Stomach (tissue), 4 donors: ENCODE data around the gene AKAP6.

Source experiments
- EP300 ChIP-seq: sonication (generic); formaldehyde crosslinking; IDR thresholded peaks from one replicate; pipeline ENCODE4 v1.6.1; 2017; ENCODE audit warnings: antibody characterized with exemption
- POLR2A ChIP-seq, 4 donors: fragments of 450-650 bp; IDR thresholded peaks; one replicate each; pipeline ENCODE4 v1.6.1; 2016; ENCODE audit warnings: antibody characterized with exemption in 4 of 4, control low read depth in 2 of 4, mild to moderate bottlenecking in 1 of 4, moderate library complexity in 1 of 4
- POLR2AphosphoS5 ChIP-seq, 3 donors: sonication (generic); formaldehyde crosslinking; IDR thresholded peaks; one replicate each; pipeline ENCODE4 v1.6.1; 2016; ENCODE audit warnings: antibody characterized with exemption in 3 of 3
- TF ChIP-seq, protein P1 (sequence below), 7 experiments: fragments of 450-650 bp in 4 of 7; fragments of 200-600 bp in 3 of 7; sonication (generic) in 3 of 7; IDR thresholded peaks; one replicate each; pipeline ENCODE4 v1.5.1; 2016 to 2019; ENCODE audit warnings: antibody characterized with exemption in 7 of 7, control low read depth in 2 of 7, mild to moderate bottlenecking in 1 of 7

- no peak for TF ChIP-seq POLR2AphosphoS5 (IDR thresholded peaks at IDR 0.05)
- TF ChIP-seq, protein P1, sequence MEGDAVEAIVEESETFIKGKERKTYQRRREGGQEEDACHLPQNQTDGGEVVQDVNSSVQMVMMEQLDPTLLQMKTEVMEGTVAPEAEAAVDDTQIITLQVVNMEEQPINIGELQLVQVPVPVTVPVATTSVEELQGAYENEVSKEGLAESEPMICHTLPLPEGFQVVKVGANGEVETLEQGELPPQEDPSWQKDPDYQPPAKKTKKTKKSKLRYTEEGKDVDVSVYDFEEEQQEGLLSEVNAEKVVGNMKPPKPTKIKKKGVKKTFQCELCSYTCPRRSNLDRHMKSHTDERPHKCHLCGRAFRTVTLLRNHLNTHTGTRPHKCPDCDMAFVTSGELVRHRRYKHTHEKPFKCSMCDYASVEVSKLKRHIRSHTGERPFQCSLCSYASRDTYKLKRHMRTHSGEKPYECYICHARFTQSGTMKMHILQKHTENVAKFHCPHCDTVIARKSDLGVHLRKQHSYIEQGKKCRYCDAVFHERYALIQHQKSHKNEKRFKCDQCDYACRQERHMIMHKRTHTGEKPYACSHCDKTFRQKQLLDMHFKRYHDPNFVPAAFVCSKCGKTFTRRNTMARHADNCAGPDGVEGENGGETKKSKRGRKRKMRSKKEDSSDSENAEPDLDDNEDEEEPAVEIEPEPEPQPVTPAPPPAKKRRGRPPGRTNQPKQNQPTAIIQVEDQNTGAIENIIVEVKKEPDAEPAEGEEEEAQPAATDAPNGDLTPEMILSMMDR (IDR thresholded peaks at IDR 0.05) = no peak
- TF ChIP-seq POLR2A (IDR thresholded peaks at IDR 0.05) = no peak
- no peak for TF ChIP-seq EP300
These were observed 399.4 kb downstream of the AKAP6 start for GRCh38 chr14:32728526-32728925.
